HG03095 (cell line): Measurements from ENCODE around the gene ANXA5.
"Not testable (repeated sequence)": the region's sequence is repeated elsewhere in the genome, so short reads cannot be mapped to it uniquely, and the experiment has no call there.

Experiments
- ATAC-seq: cut with Tn5 transposase; IDR thresholded peaks from one replicate; pipeline ENCODE4 v1.9.1; 2021; ENCODE audit warnings: moderate library complexity; ENCODE audit not compliant: unreplicated experiment

Gene ANXA5

DNA sequence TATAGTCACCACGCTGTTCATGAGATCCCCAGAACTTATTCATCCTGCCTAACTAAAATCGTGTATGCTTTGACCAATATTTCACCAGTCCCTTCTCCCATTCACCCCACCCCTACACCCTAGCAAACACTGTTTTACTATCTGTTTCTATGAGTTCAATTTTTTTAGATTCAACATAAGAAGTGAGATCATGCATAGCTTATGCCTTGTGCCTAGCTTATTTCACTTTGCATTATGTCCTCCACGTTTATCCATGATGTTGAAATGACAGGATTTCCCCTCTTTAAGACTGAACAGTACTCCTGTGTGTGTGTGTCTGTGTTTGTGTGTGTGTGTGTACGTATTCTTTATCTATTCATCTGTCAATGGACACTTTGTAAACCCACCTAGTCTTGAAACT is 16.8 kb downstream of the ANXA5 start:
- no peak for ATAC-seq

DNA sequence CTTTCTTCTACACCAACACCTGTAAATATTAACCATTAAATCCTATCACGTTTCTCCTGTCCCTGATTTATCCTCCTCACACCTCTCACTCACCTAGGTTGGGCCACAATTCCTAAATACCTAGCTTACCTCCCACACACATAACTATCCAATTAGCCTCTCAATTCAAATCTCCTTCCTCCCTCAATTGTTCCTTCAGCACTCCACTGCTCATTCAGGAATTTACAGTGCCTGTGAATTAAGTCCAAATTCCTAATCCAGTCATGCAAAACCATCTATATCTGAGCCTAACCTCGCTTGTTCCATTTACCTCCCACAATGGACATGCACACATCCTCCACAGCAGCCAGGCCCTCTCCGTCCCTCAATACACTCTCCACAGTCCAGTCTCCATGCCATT is 17.5 kb downstream of the ANXA5 start:
- ATAC-seq, result no peak

DNA sequence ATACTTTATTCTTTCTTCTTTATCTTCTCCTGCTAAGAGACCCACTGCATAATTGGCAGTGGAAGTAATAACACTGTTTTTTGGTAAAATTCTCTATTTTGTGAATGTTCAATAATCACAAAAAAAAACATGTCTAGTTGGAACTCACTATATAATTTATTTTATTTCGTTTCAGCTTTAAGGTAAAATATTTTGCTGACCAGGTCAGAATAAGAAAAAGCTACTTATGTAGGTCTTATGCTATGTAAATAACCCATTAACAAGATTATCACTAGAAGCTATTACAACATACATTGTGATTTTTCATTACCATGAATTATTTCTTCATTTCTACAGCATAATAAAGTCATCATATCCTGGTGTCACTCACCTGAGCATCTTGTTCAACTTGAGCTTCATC is 19.3 kb downstream of the ANXA5 start:
- ATAC-seq, result no peak

DNA sequence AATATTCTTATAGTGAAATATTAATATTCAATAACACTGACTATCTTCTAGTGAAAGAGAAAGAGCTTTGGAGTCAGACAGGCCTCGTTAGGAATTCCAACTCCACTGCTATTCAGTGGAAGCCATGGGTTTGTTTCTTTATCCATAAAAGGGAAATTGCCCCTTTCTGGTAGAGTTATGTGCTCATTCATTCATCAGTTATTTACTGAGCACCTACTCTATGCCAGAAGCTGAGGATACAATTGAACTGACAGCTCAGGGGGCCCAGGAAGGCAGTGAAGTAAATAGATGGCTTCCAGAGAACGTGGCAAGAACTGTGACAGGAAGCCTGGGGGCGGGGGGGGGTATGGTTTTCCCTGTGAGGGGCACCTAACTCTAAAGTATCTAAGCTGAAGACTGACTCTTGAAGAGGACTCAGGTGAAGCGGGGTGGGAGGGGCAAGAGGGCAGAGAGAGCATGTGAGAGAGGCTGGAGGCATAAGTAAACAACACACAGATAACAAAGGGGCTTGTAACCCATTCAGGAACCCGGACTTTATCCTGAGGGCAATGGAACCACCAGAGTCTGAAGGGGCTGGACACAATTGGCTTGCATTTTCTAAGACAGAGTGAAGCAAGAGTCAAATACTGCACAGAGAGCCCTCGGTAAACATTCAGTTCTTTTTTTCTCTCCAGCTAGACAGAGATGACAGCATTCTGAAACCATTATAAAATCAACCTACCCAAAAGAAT is 20.3 kb downstream of the ANXA5 start:
- no peak for ATAC-seq

DNA sequence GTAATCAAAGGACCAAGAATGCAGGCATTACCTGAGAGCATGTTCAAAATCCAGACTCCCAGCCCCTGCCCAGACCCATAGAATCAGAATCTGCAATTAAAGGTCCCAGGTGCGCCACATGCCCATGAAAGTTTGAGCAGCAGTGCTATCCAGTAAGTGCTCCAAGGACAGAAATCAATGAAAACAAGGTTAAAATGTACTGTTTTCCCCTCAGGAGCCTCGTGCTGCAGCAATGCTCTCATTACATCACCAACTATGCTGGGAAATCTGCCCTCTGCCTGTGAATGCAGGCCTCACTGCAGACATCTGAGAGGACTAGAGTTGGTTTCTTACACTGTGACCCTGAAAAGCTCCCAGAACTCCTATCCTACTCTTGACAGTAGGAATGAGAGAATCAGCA is 21.1 kb downstream of the ANXA5 start:
- ATAC-seq, result no peak

DNA sequence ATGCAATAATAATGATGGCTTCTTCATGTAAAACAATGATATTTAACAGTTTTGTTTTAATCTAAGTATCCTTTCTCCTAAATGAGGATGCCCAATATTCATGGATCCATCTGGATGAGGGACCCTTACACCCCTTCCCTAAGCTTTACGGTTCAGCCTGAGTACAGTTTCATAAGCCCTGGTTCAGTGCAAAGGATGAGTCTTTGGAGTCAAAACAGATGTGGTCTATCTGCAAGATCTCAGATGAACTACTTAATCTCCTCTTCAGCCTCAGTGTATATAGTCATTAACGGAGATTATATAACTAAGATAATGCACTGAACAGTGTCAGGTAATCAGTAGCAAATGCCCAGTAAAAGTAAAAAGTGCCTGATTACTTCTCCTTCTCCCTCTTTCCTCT is 22.1 kb downstream of the ANXA5 start:
- ATAC-seq, result no peak

DNA sequence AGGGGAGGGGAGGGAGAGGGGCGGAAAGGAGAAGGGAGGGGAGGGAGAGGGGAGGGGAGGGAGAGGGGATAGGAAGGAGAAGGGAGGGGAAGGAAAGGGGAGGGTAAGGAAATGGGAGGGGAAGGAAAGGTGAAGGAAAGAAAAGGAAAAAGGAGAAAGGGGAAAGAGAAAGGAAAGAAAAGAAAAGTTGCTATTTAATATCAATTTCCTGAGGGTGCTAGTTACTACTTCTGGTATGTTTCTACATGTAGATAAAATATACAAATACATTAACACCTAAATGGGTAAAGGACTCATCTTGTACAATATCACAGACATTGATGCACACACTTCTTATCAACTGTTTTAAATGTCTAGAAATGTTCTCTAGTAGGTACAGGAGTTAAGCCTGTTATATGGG is 22.6 kb downstream of the ANXA5 start:
- no peak for ATAC-seq

DNA sequence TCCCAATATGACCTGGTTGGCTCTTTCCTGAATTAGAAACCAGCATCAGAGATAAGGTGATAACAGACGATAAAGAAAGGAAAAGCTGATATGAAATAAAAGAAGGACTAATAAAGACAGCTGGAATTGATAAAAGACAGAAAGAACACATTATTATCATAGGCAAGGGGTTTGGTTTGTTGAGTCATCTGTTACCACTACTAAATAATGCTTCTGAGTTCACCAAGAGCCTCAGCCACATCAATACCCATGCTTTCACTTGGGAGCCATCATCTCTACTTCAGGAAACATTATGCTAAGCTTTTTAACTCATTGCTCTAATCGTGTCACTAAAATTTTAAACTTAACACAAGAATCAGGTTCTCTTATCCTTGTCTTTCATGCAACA is 27.6 kb downstream of the ANXA5 start:
- no peak for ATAC-seq

DNA sequence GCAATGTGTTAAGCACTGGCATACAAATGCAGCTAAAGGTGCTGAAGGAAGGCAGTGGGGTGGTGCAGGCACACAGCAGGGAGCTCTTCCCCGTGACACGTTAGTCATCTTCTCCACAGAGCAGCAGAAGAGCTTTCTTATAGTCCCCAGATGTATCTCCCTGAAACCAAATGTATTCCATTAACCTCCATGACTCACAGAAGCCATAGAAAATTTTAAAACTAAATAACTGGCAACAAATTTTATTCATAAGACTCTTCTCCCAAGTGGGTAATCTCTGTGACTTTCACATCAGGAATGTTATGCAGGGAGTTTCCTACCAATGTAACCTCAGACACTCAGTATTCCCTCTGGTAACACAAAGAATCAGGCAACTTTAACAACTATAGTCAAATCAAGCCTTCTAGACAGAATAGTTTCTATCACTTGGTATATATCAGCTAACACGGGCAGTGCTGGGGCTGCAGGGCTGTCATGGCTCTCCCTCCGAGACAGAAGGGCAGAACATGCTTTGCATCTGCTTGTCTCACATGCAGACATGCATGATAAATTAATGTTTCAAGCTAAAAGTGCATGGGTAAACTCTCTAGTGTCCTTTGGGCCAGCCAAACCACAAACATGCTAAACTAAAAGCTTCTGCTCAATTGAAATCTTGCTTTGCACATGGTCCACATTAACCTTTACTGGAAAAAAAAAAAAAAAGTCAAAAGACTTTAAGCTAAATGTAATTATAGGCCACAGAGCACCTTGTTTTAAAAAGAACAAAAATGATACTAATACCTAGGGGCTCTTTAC is 28.2 kb downstream of the ANXA5 start:
- ATAC-seq, result no peak

DNA sequence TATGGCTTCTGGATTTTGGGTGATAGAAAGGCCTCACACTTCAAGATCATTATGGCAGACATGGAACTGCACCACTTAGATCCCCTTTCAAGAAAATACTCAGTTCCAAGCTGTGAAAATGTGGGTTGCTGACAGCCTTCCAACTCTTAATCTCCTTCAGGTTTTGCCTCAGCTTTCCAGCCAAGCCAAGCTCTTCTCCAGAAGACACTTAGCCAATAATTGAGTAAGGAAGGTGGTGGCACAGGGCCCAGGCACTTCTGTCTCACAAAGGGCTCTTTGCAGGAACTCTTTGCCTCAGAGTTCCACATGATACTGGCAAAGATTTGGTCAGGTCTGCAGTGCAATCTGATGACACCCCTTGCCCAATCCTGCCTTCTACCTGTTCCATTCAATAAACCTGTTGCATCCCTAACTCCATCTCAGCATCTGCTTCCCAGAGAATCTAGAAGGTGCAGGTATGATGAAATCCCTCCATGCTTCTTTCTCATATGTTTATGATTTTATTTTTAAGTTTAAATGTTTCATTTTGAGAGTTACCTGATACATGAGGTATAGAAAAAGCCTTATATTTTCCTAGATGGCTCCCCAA is 30.6 kb downstream of the ANXA5 start:
- ATAC-seq, result no peak

DNA sequence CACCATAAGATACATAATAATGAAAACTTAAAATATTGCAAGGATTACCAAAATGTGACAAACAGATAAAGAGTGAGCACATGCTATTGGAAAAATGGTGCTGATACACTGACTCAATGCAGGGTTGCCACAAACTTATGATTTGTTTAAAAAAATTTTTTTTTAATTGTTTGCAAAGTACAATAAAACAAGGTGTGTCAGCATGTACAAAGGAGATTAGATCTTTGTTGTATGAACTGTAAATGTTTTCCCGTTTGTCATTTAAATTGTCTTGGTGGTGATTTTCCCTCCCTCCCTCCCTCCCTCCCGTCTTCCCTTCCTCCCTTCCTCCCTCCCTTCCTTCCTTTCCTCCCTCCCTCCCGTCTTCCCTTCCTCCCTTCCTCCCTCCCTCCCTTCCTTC is 31.4 kb downstream of the ANXA5 start:
- ATAC-seq, result no peak

DNA sequence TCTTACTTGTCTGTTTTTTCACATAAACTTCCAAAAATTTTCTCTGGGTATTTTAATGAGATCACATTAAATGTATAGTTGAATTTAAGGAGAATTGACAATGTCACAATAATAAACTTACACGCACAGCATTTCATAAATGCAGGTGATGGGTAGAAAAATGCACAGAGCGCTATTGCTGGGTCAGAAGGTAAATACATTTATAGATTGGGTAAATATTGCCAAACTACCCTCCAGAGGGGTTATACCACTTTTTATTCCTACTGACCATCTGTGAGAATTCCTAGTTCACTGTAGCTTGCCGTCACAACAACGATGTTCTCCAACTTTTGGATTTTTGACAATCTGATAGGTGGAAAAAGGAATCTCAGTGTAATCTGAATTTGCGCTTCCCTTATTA is 34.6 kb downstream of the ANXA5 start:
- no peak for ATAC-seq

DNA sequence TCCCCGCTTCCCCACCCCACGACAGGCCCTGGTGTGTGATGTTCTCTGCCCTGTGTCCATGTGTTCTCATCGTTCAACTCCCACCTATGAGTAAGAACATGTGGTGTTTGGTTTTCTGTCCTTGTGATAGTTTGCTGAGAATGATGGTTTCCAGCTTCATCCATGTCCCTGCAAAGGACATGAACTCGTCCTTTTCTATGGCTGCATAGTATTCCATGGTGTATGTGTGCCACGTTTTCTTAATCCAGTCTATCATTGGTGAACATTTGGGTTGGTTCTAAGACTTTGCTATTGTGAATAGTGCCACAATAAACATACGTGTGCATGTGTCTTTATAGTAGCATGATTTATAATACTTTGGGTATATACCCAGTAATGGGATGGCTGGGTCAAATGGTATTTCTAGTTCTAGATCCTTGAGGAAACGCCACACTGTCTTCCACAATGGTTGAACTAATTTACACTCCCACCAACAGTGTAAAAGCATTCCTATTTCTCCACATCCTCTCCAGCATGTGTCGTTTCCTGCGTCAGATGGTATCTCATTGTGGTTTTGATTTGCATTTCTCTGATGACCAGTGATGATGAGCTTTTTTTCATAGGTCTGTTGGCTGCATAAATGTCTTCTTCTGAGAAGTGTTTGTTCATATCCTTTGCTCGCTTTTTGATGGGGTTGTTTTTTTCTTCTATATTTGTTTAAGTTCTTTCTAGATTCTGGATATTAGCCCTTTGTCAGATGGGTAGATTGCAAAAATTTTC is 36.4 kb downstream of the ANXA5 start:
- ATAC-seq, result not testable (repeated sequence)

DNA sequence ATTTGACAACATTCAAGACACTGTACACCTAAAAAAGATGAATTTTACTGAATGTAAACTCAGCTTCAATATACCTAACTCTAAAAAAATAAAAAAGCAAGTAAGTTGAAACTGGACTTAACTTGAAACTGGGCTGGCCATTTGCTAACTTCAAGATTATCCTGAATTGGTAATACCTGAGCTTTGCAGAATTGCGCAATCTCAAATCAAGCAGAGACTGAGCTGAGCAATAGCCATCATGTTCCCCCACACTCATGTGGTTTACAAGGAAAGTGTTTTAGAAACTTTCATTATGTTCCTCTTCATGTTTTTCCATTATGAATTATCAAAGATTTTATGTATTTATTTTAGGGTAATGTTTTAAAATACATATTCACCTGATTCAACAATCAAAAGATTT is 38.7 kb downstream of the ANXA5 start:
- ATAC-seq, result no peak

DNA sequence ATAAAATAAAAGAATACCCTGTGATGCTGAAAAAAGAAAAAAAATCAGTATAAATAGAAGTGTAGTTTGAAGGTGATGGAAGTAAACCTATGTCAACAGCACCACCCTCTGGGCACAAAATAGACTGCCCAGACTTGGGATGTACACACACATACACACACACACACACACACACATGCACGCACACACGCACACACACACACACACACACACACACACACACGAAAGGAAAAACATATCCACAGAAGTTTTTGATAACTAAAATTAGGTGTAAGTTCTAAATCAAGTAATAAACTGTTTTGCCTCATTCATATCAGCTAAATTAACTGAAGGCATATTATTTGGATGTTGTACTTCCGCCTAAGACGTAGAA is 40.5 kb downstream of the ANXA5 start:
- ATAC-seq, result peak; percentile 43

DNA sequence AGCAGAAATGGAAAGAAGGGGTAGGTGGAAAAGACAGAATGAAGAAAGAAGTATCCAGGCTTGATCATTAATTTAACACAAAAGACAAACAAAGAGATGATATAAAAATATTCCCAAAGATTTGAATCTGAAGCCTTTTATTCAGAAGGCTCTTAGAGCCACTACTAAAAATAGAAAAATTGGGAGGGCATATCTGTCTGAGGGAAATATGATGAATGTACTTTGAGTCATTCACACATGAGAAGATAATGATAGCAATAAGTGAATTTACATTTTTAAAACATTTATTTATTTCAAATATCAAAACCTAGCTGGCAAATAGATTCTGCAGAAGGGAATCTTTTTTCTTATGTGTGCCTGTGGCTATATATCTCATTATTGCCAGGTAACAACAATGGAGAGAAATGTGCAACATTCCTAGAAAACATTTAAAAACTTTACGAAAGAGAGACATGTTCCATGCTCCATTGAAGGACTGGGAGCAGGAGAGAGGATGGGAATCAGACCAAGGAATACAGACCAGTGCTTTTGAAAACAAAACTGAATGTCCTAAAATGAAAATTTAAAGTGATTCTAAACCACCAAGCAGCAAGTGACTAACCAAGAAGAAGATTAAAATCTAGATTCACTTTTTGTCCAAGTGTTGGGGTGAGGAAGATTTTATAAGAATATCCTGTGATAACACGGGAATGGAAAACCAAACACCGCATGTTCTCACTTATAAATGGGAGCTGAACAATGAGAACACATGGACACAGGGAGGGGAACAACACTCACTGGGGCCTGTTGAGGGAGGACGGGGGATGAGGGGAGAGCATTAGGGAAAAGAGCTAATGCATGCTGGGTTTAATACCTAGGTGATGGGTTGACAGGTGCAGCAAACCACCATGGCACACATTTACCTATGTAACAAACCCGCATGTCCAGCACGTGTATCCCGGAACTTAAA is 41.2 kb downstream of the ANXA5 start:
- no peak for ATAC-seq

DNA sequence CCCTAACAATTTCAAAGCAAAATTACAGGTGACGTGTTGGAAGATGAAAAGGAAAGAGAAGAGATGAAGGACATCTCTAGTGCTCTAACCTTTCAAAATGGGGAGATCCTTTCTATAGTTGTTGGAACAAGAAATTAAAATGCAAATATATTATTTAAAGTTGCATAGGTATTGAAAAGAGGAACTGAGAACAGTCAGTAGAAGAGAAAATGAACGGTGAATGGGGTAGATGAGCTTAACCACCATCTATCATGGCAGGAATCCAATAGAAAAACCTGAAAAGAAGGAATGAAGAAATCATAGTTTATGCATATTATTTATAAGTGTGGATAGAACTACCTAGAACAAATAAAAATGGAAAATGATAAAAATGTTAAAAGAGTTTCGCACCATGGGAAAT is 42.0 kb downstream of the ANXA5 start:
- peak; percentile 91 for ATAC-seq

DNA sequence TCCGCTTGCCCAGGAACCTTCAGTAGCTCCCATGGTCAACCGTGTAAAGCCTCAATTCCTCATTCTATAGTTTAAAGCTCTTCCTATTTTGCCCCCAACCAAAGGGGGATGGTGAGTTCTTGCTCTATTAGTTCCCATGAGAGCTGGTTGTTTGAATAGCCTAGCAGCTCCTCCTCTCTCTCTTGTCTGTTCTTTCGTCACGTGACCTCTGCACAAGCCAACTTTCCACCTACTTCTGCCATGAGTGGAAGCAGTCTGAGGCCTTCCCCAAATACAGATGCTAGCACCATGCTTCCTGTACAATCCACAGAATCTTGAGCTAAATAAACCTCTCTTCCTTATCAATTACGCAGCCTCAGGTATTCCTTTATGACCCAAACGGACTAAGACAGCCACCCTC is 42.8 kb downstream of the ANXA5 start:
- no peak for ATAC-seq

DNA sequence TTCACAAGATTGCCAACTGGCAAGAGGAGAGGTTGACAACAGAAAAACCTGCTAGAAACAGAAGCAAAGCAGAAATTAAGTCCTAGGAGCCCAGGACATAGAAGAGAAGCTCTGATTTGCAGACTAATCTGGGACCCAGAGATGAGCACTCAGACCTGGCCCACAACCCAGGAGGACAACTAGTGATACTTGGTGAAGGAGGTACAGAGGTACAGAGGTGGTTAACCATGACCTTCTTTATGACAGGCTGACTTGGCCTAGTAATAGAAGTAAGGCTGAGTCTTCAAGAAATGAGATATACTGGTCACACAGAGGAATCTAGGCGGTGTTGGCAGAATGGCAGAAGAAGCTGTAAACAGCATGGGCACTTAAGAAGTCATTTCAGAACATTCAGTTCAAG is 43.6 kb downstream of the ANXA5 start:
- ATAC-seq, result no peak

DNA sequence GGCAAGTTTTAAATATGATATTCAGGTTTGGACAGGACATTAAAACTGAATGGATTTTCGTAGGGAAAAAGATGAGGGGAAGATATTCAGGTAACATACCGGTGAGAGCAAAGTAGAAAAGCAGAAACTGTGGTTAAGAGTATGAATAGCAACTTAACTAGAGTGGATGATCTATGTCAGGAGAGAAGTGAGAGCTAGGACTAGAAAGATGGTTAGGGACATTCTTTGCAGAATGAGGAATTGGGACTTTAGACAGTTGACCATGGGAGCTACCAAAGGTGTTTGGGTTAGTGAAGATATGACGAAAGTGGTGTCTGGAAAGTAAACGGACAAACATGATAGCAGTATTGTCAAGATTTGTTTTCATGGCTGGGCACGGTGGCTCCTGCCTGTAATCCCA is 45.2 kb downstream of the ANXA5 start:
- ATAC-seq, result no peak
